Measurements from ENCODE around the gene SDK1. TPM values are rescaled to one million over a fixed set of nuclear protein-coding genes. Genes with fewer than 3 reads are reported as not detected.

Gene SDK1
- total RNA-seq, 1 donor from 2014 or later: 0.26 TPM

- Histone ChIP-seq H3K27me3 (ENCODE audit: control insufficient read depth, insufficient read depth, low read length) (peaks cover 10% of the 10 kb centered on the region), H3K4me3 (ENCODE audit: low read depth, low read length) (no peak overlapping the region), H3K36me3 (ENCODE audit: control insufficient read depth, insufficient read depth, low read length) (no peaks in the 10 kb centered on the region)
- no peak for DNase-seq (ENCODE audit: low read depth)
- TF ChIP-seq, protein P1, sequence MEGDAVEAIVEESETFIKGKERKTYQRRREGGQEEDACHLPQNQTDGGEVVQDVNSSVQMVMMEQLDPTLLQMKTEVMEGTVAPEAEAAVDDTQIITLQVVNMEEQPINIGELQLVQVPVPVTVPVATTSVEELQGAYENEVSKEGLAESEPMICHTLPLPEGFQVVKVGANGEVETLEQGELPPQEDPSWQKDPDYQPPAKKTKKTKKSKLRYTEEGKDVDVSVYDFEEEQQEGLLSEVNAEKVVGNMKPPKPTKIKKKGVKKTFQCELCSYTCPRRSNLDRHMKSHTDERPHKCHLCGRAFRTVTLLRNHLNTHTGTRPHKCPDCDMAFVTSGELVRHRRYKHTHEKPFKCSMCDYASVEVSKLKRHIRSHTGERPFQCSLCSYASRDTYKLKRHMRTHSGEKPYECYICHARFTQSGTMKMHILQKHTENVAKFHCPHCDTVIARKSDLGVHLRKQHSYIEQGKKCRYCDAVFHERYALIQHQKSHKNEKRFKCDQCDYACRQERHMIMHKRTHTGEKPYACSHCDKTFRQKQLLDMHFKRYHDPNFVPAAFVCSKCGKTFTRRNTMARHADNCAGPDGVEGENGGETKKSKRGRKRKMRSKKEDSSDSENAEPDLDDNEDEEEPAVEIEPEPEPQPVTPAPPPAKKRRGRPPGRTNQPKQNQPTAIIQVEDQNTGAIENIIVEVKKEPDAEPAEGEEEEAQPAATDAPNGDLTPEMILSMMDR (IDR thresholded peaks at IDR 0.05; ENCODE audit: insufficient read depth, low read length, severe bottlenecking): no peak
- no peak for FAIRE-seq
These were observed 3.1 kb downstream of the SDK1 start for GRCh38 chr7:3304131-3304530.

DNA sequence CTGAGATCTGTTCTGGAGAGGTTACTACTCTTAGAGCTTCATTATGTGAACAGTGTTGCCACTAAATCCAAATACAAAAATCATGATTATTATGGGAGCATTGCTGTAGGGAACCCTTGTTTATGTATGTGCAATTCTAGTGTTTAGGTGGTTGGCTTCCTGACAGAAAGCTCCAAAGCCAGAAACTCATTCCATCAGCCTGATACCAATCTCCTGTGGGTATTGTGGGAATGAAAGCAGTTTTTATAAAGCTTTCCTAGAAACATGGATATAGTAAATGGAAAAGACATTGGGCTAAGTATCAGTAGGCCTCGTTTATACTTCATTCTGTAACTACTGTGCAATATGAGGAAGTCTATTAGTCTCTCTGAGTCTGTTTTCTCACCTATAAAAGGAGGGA, 6.4 kb downstream of the SDK1 start:
- DNase-seq (ENCODE audit: low read depth) (no peak), FAIRE-seq (no peak)
- peaks cover 2% of the 10 kb centered on the region for H3K27me3 ChIP-seq (ENCODE audit: control insufficient read depth, insufficient read depth, low read length)
- no peak overlapping the region for H3K4me3 ChIP-seq (ENCODE audit: low read depth, low read length)
- TF ChIP-seq, protein P1 (IDR thresholded peaks at IDR 0.05; ENCODE audit: insufficient read depth, low read length, severe bottlenecking): no peak
- no peaks in the 10 kb centered on the region for H3K36me3 ChIP-seq (ENCODE audit: control insufficient read depth, insufficient read depth, low read length)

- no peaks in the 10 kb centered on the region for H3K36me3 ChIP-seq (ENCODE audit: control insufficient read depth, insufficient read depth, low read length)
- no peak for FAIRE-seq
These were observed 8.1 kb downstream of the SDK1 start for GRCh38 chr7:3309140-3309539.

DNA sequence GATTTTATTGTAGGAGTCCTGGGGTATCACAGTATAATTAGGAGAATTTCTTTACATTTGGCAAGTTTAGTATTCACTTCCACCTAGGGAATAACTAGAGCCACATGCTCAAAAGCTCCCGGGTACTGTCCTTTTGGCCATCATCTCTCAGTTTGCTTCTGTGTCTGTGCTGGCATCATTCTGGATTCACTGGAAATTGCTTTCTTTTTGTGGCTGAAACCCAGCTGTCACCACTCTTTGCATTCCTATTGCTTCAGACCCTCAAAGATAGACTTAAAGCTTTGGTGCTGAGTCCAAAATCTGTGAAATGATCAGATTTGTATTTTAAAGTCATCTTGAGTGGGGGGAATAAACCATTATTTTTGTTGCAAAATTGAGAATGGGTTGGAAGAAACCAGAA, 8.9 kb downstream of the SDK1 start:
- DNase-seq (ENCODE audit: low read depth): no peak
- no peaks in the 10 kb centered on the region for H3K27me3 ChIP-seq (ENCODE audit: control insufficient read depth, insufficient read depth, low read length)
- TF ChIP-seq, protein P1 (IDR thresholded peaks at IDR 0.05; ENCODE audit: insufficient read depth, low read length, severe bottlenecking): no peak
- no peak overlapping the region for H3K4me3 ChIP-seq (ENCODE audit: low read depth, low read length)
- no peaks in the 10 kb centered on the region for H3K36me3 ChIP-seq (ENCODE audit: control insufficient read depth, insufficient read depth, low read length)
- no peak for FAIRE-seq

More at GRCh38 chr7:3309140-3309539, 8.1 kb downstream of the SDK1 start:
- H3K27me3 ChIP-seq (ENCODE audit: control insufficient read depth, insufficient read depth, low read length): no peaks in the 10 kb centered on the region
- TF ChIP-seq, protein P1 (IDR thresholded peaks at IDR 0.05; ENCODE audit: insufficient read depth, low read length, severe bottlenecking): no peak
- no peak overlapping the region for H3K4me3 ChIP-seq (ENCODE audit: low read depth, low read length)
- peak; percentile 80 for DNase-seq (ENCODE audit: low read depth)

DNA sequence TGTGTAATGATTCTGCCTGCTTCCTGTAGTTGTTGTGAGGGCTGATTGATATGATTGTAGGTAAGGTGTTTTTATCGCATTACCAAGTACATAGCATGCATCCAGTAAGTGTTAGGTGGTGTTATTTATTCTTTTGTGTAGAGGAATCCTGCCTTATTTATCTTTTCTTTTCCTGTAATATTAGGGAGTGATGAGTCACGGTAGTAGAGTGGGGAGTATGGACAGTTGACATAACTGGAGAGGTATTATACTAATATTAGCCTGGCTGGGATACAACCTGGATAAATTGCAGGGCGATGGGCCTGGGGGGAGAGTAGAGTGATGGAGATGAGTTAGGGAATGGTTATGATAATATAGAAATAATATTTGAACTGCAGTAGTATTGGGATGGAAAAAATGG, 9.8 kb downstream of the SDK1 start:
- DNase-seq (ENCODE audit: low read depth): peak; percentile 32
- H3K36me3 ChIP-seq (ENCODE audit: control insufficient read depth, insufficient read depth, low read length): no peaks in the 10 kb centered on the region
- no peak for FAIRE-seq
- TF ChIP-seq, protein P1 (IDR thresholded peaks at IDR 0.05; ENCODE audit: insufficient read depth, low read length, severe bottlenecking): no peak
- no peak overlapping the region for H3K4me3 ChIP-seq (ENCODE audit: low read depth, low read length)
- H3K27me3 ChIP-seq (ENCODE audit: control insufficient read depth, insufficient read depth, low read length): no peaks in the 10 kb centered on the region

- Histone ChIP-seq H3K4me3 (ENCODE audit: low read depth, low read length) (no peak overlapping the region), H3K36me3 (ENCODE audit: control insufficient read depth, insufficient read depth, low read length) (no peaks in the 10 kb centered on the region), H3K27me3 (ENCODE audit: control insufficient read depth, insufficient read depth, low read length) (no peaks in the 10 kb centered on the region)
- FAIRE-seq: no peak
- TF ChIP-seq, protein P1 (IDR thresholded peaks at IDR 0.05; ENCODE audit: insufficient read depth, low read length, severe bottlenecking): no peak
- DNase-seq (ENCODE audit: low read depth): no peak
These were observed 11.5 kb downstream of the SDK1 start for GRCh38 chr7:3312583-3312982.
